ENCODE results near the gene CEP97. TPM values are rescaled to one million over a fixed set of nuclear protein-coding genes. Genes with fewer than 3 reads are reported as not detected.

Gene CEP97
- total RNA-seq: 73.6 TPM

GRCh38 chr3:101724329-101725193 is at the start of gene CEP97:
Gene CEP97 (plus strand): TSS chr3:101724614. CDS start chr3:101724677, 63 bp downstream.

DNA sequence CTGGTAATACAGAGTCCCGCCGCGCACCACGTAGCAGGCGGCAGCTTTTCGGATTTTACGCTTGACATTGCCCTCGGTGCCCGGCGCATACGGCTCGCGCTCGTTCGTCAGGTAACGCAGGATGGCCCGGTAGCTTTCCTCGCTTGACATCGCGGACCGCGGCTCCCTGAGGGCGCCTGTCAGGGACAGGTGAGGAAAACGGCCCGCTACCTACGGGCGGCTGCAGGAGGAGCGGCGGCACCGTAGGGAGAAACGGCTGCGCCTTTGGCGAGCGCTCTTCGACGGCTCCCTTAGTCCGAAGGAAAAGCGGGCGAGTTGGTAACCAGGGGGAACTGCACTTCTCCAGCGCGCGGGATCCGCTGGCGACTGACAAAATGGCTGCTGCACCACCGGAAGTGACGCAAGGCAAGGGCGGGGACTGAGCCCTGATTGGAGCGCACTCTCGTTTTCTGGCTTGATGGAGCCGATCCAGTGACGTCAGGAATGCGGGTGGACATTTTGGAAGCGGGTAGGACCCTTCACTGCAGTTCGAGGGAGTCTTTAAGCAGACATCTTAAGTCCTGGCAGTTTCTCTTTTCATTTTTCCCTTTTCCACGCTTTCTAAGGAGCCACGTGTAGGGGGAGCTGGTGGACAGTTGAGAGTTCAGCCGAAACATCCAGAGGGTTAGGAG is 47.5 kb upstream of the CEP97 start, which contains the start of gene ZBTB11:
Gene ZBTB11 (minus strand): TSS at position 368 of the 671 bp plus-strand sequence. CDS start 218 bp downstream, at position 150.

DNA sequence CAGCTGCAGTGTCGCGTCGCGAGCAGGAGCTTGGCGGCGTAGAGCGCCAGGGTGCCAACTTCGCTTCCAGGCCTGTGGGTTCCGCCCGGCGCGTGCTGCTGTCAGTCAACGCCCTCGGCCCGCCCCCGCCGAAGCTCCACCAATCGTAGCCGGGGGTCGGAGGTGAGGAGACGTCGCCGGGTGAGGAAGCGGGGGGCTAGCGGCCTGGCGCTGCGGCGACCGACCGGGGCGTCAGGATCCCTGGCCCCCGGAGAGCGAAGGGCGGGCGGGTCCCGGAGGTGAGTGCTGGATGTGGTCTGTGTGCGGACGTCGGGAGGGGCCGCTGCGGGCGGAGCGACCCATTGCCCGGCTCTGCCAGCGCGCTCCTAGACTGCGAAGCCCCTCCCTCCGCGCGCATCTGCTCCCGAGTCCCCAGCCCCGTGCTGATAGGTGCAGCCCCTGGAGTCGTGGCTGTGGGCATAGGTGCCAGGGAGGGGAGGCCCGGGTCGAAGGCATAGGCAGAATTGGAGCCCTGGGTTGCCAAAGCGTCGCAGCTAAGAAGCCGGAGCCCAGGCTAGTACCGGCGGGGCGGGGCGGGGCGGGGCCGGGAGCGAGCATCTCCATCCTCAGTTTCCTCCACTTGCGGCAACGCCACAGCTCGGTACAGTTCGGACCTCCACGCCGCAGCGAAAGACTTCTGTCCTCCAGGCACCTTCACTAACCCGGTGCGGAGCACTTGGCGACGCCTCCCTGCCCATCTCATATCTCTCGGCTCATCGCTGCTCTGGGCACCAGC is 54.8 kb downstream of the CEP97 start, which contains the start of gene NXPE3:
Gene NXPE3 (plus strand): TSS at position 165 of the 775 bp plus-strand sequence. CDS start 6,386 bp downstream, outside the sequence.

Other genes with a start within 250 kb of the CEP97 start
- 174 TPM for gene SENP7, start 211.4 kb upstream of the CEP97 start, total RNA-seq
- 27.2 TPM for gene TRMT10C, start 162.7 kb upstream of the CEP97 start, total RNA-seq
- gene PCNP, start 150.4 kb upstream of the CEP97 start, total RNA-seq: 102 TPM
- gene ZBTB11, start 47.5 kb upstream of the CEP97 start, total RNA-seq: 62.3 TPM
- 2,198 TPM for gene RPL24, start 37.9 kb upstream of the CEP97 start, total RNA-seq
- gene NXPE3, start 54.6 kb downstream of the CEP97 start, total RNA-seq: 26.3 TPM
- 3.4 TPM for gene NFKBIZ, start 124.9 kb downstream of the CEP97 start, total RNA-seq